ENCODE measurements around the gene TFDP1. TPM values are rescaled to one million over a fixed set of nuclear protein-coding genes. Genes with fewer than 3 reads are reported as not detected.

Gene TFDP1
- total and polyA plus RNA-seq, 8 donors: 10.3 to 24.7 (median 17.9) TPM

DNA sequence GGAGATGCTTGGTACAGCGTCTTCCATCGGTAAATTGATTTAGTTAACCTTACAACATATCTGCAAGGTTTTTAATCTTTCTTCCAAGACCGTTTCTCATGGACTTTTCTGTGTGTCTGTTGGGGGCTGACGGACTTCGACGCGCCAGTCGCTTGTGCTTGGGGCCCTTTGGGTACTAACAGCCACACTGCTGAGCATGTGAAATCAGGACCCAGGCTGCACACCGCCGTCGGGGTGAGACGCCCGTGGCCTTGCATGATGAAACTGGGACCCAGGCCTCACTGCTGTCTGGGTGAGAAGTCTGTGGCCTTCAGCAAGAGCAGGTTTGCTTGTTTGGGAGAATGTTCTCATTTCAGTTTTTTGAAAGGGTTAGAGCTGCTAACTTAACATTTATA lies 63.7 kb downstream of the TFDP1 start:
- H3K4me3 ChIP-seq: peak overlapping the region in 1 of 4 donors; percentile 35
- ATAC-seq: no peak

DNA sequence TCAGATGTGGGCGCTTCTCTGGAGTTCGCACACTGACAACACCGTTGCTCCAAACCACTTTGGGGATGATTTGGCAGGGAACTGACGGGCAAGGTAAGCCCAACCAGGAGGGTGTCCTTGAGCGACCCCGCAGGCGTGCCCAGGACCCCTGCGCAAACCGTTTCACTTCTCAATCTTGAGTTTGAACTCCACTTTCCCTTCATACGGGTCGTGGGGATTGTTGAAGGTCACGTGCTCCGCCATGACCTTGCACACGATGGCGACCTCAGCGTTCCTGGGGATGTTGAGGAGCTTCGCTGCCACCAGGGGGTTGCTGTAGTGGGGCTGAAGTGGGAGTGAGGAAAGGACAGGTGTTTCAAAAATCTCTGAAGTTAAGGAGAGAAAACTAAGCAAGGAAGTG lies 64.7 kb downstream of the TFDP1 start:
- Histone ChIP-seq H3K9me3 (no peaks in the 10 kb centered on the region), H3K27ac (no peak overlapping the region), H3K27me3 (no peaks in the 10 kb centered on the region), H3K4me1 (peaks cover 0 to 8% (median 4%) of the 10 kb centered on the region in 3 donors), H3K4me3 (no peak overlapping the region), H3K36me3 (no peaks in the 10 kb centered on the region)
- peak in 3 of 6 donors; percentile 8 to 39 (median 14) for DNase-seq
- no peak for FAIRE-seq
- TF ChIP-seq, protein P1, sequence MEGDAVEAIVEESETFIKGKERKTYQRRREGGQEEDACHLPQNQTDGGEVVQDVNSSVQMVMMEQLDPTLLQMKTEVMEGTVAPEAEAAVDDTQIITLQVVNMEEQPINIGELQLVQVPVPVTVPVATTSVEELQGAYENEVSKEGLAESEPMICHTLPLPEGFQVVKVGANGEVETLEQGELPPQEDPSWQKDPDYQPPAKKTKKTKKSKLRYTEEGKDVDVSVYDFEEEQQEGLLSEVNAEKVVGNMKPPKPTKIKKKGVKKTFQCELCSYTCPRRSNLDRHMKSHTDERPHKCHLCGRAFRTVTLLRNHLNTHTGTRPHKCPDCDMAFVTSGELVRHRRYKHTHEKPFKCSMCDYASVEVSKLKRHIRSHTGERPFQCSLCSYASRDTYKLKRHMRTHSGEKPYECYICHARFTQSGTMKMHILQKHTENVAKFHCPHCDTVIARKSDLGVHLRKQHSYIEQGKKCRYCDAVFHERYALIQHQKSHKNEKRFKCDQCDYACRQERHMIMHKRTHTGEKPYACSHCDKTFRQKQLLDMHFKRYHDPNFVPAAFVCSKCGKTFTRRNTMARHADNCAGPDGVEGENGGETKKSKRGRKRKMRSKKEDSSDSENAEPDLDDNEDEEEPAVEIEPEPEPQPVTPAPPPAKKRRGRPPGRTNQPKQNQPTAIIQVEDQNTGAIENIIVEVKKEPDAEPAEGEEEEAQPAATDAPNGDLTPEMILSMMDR (IDR thresholded peaks at IDR 0.05): no peak
- WGBS, 2 donors: 75 to 82% methylated on average over 17 of the region's 17 CpGs
- no peak for ATAC-seq
- intact Hi-C loops (cut with DNase I): no loop called here

More for the DNA sequence above, 63.7 kb downstream of the TFDP1 start:
- WGBS, 2 donors: 79 to 90% methylated on average over 13 of the region's 13 CpGs
- Histone ChIP-seq H3K27me3 (no peaks in the 10 kb centered on the region), H3K9me3 (no peaks in the 10 kb centered on the region), H3K36me3 (no peaks in the 10 kb centered on the region), H3K27ac (peak overlapping the region; percentile 56 to 81 (median 66)), H3K4me1 (peaks cover 0 to 8% (median 4%) of the 10 kb centered on the region in 3 donors)
- FAIRE-seq: no peak
- TF ChIP-seq, protein P1 (IDR thresholded peaks at IDR 0.05): no peak
- peak in 2 of 6 donors; percentile 29 to 52 for DNase-seq
- intact Hi-C loops (cut with DNase I): no loop called here

DNA sequence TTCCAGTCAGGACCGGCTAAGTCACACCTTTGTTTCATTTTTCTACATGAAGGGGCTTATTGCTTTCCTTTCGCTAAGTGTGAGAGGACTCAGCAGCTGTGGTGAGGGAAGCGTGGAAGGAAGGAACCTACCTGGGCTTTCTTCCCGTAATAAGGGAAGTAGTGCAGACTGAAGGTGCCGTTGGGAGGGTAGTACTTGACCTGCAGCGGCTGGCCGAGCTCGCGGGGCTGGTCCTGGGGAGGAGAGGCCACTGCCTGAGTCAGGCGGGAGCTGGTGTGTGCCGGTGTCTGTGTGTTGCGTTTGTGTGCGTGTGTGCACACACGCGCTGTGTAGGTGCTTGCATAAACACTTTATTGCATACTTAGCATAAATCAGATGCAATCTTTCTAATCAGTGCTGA lies 65.7 kb downstream of the TFDP1 start:
- TF ChIP-seq, protein P1 (IDR thresholded peaks at IDR 0.05): no peak
- DNase-seq (peak in 3 of 6 donors; percentile 8 to 35 (median 15)), FAIRE-seq (no peak), ATAC-seq (no peak)
- peaks cover 0 to 8% (median 4%) of the 10 kb centered on the region in 3 donors for H3K4me1 ChIP-seq
- H3K4me3 ChIP-seq: no peak overlapping the region
- intact Hi-C loops (cut with DNase I): no loop called here
- H3K36me3 ChIP-seq: no peaks in the 10 kb centered on the region
- H3K27ac ChIP-seq: no peak overlapping the region
- H3K9me3 ChIP-seq: no peaks in the 10 kb centered on the region
- H3K27me3 ChIP-seq: no peaks in the 10 kb centered on the region
- WGBS, 2 donors: 94 to 96% methylated on average over 15 of the region's 15 CpGs

DNA sequence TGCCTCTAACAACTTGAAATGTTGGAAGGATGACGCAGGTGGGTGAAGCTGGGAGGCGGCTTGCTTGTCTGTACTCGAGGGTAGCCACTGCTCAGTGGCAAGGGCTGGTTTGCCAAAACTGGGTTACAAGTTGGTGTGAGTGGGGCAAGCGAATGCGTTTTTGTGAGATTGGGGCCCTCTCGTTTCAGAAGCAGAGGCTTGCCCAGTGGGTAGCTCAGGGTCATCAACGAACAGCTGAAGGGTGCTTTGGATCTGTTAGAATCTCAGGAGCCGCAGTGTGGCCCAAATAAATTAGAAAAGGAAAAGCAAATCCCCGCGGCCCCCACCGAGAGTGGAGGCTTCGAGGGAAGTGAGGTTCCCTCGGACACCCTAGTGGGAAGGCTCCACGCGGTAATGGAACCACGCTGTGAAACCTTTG lies 66.2 kb downstream of the TFDP1 start:
- no peak for FAIRE-seq
- H3K4me1 ChIP-seq: peaks cover 0 to 8% (median 4%) of the 10 kb centered on the region in 3 donors

More for the DNA sequence above, 66.2 kb downstream of the TFDP1 start:
- Histone ChIP-seq H3K27ac (no peak overlapping the region), H3K4me3 (no peak overlapping the region), H3K27me3 (no peaks in the 10 kb centered on the region), H3K9me3 (no peaks in the 10 kb centered on the region), H3K36me3 (no peaks in the 10 kb centered on the region)
- WGBS, 2 donors: 93 to 95% methylated on average over 16 of the region's 16 CpGs
- peak in 3 of 6 donors; percentile 3 to 32 (median 5) for DNase-seq
- TF ChIP-seq, protein P1 (IDR thresholded peaks at IDR 0.05): no peak
- no peak for ATAC-seq
- intact Hi-C loops (cut with DNase I): no loop called here
